LNCaP clone FGC (cell line): ENCODE measurements around the gene DMRT2.

Experiments
- DNase-seq: peaks from one replicate; pipeline ENCODE4 v3.0.0-alpha.2; 2011; ENCODE audit warnings: low read depth
- H3K4me3 ChIP-seq: 2 replicates; pipeline ENCODE4 v1.5.1; 2011; ENCODE audit warnings: mild to moderate bottlenecking, low read depth, low read length, control low read depth
- CTCF ChIP-seq: IDR thresholded peaks from 2 replicates; pipeline ENCODE4 v1.5.1; 2012; ENCODE audit warnings: mild to moderate bottlenecking; ENCODE audit not compliant: control insufficient read depth, insufficient read depth; ENCODE audit errors: extremely low read depth

The DMRT2 gene

GRCh38 chr9:1051584-1052275, 1.6 kb downstream of the DMRT2 start:
- no peak for DNase-seq
- H3K4me3 ChIP-seq = no peak overlapping the region
- TF ChIP-seq CTCF = no peak

- DNase-seq = no peak
- TF ChIP-seq CTCF = no peak
- H3K4me3 ChIP-seq = no peak overlapping the region
These were observed 2.5 kb downstream of the DMRT2 start for GRCh38 chr9:1052365-1053281.

GRCh38 chr9:1053282-1053621, 3.1 kb downstream of the DMRT2 start:
- DNase-seq = no peak
- H3K4me3 ChIP-seq = no peak overlapping the region
- TF ChIP-seq CTCF = no peak

GRCh38 chr9:1053986-1054425, 3.8 kb downstream of the DMRT2 start:
- no peak overlapping the region for H3K4me3 ChIP-seq
- DNase-seq = no peak
- TF ChIP-seq CTCF = no peak

GRCh38 chr9:1055166-1055565, 5.0 kb downstream of the DMRT2 start:
- peak; percentile 7 for DNase-seq
- no peak for TF ChIP-seq CTCF
- H3K4me3 ChIP-seq = no peak overlapping the region

- no peak overlapping the region for H3K4me3 ChIP-seq
- DNase-seq = no peak
- no peak for TF ChIP-seq CTCF
These were observed 7.8 kb downstream of the DMRT2 start for GRCh38 chr9:1057910-1058309.
